CD4-positive, alpha-beta T cell (primary cell): ENCODE measurements around the gene MAPT. TPM values are rescaled to one million over a fixed set of nuclear protein-coding genes. Genes with fewer than 3 reads are reported as not detected.

Experiments
- ATAC-seq: fragments of 200-7000 bp; cut with Tn5 transposase; one replicate; pipeline ENCODE4 v1.10.0; 2022; ENCODE audit warnings: mild to moderate bottlenecking; ENCODE audit not compliant: poor library complexity
- CTCF ChIA-PET: fragments of 350-600 bp; sonication (Branson Sonifier 250); formaldehyde crosslinking; loops from one replicate; lab custom pipeline; 2021; ENCODE audit warnings: antibody characterized with exemption, inconsistent platforms; lab: Charles Lee
- POLR2A ChIA-PET: fragments of 350-600 bp; sonication (Branson Sonifier 250); formaldehyde crosslinking; loops from one replicate; lab custom pipeline; 2021; ENCODE audit warnings: antibody characterized with exemption, inconsistent platforms; lab: Charles Lee
- DNase-seq, 14 experiments: peaks; one replicate each; pipeline ENCODE4 v3.0.0-alpha.2; 2013 to 2020; ENCODE audit warnings: mixed read lengths in 2 of 14
- H3K27ac ChIP-seq, 2 donors: one replicate each; pipeline versions ENCODE4 v1.5.1 to v1.7.0; 2013; ENCODE audit warnings: low read length in 2 of 2, low read depth in 1 of 2, mild to moderate bottlenecking in 1 of 2
- H3K27me3 ChIP-seq, 2 experiments: 1 replicate in 1 of 2; 2 replicates in 1 of 2; pipeline versions ENCODE4 v1.6.1 to v1.7.0; 2013; ENCODE audit warnings: low read length in 2 of 2, control low read depth in 1 of 2, mild to moderate bottlenecking in 1 of 2, moderate library complexity in 1 of 2; ENCODE audit not compliant: insufficient read depth in 2 of 2, control insufficient read depth in 1 of 2
- H3K36me3 ChIP-seq: one replicate; pipeline ENCODE4 v1.6.1; 2013; ENCODE audit warnings: low read length, control low read depth; ENCODE audit not compliant: insufficient read depth
- H3K4me1 ChIP-seq: one replicate; pipeline ENCODE4 v1.6.1; 2013; ENCODE audit warnings: low read length, control low read depth; ENCODE audit not compliant: insufficient read depth
- H3K4me3 ChIP-seq: one replicate; pipeline ENCODE4 v1.5.1; 2013; ENCODE audit warnings: mild to moderate bottlenecking, low read length, moderate library complexity
- H3K9me3 ChIP-seq, 2 experiments: 1 replicate in 1 of 2; 2 replicates in 1 of 2; pipeline versions ENCODE4 v1.6.1 to v1.7.0; 2013; ENCODE audit warnings: low read length in 2 of 2, mild to moderate bottlenecking in 2 of 2, control low read depth in 1 of 2, moderate library complexity in 1 of 2; ENCODE audit not compliant: control insufficient read depth in 1 of 2, insufficient read depth in 1 of 2
- H3K27ac Mint-ChIP-seq: one replicate; pipeline ENCODE4 v1.8.0; 2020; ENCODE audit warnings: mixed read lengths
- H3K27me3 Mint-ChIP-seq: one replicate; pipeline ENCODE4 v1.8.0; 2021; ENCODE audit warnings: mixed read lengths
- H3K36me3 Mint-ChIP-seq: one replicate; pipeline ENCODE4 v1.8.0; 2021; ENCODE audit warnings: low read depth, mixed read lengths
- H3K4me1 Mint-ChIP-seq: one replicate; pipeline ENCODE4 v1.8.0; 2021; ENCODE audit warnings: low read depth, mixed read lengths
- H3K4me3 Mint-ChIP-seq: one replicate; pipeline ENCODE4 v1.8.0; 2020; ENCODE audit warnings: mild to moderate bottlenecking, mixed read lengths
- H3K9me3 Mint-ChIP-seq: one replicate; pipeline ENCODE4 v1.8.0; 2020; ENCODE audit warnings: mixed read lengths
- intact Hi-C, 2 experiments: fragments of 100-400 bp; cut with DNase I in 1 of 2; cut with micrococcal nuclease in 1 of 2; formaldehyde crosslinking; loops; one replicate each; pipeline versions ENCODE4 v1.15.1 to v1.9.0; 2023 to 2025; cut with DNase I, micrococcal nuclease
- total RNA-seq, 174 experiments: library from RNA in 2 of 174; stranded (reverse) in 2 of 174; gene quantifications; one replicate each; pipeline ENCODE4 v1.2.3 and lab custom pipeline; 2021 to 2026
- TF ChIP-seq, protein P1 (sequence below): fragments of 200-600 bp; IDR thresholded peaks from one replicate; pipeline ENCODE4 v1.8.0; 2022; ENCODE audit warnings: antibody characterized with exemption, mild to moderate bottlenecking

MAPT gene
- total RNA-seq, 2 experiments from 2014 or later = 0.41 to 0.53 TPM

DNA sequence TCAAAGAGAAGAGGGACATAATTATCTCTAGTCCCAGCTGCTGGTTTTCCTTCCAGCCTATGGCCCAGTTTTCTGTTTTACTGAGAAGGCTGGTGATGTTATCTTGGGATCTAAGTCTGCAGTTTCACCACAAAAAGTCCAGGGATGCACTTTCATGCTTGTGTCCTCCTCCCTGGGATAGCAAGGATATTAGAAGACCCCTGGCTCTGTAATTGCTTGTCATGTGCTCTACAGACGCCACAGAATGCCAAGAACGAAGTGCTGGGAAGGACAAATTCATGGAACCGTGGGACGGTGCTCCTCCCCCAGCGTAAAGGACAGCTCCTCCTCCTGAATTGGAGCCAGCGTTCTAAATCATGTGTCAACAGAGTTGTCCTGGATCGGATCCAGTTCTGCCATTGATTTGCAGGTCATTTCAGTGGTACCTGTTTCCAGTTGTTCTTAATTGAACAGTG, 8.6 kb downstream of the MAPT start:
- Mint-ChIP-seq H3K27ac (no peak overlapping the region), H3K36me3 (no peaks in the 10 kb centered on the region), H3K4me3 (no peak overlapping the region), H3K9me3 (no peaks in the 10 kb centered on the region), H3K27me3 (peaks cover 77% of the 10 kb centered on the region), H3K4me1 (peaks cover 20% of the 10 kb centered on the region)
- CTCF ChIA-PET = no interaction called here
- intact Hi-C loops = no loop called here
- POLR2A ChIA-PET = no interaction called here
- no peak for DNase-seq
- H3K27me3 ChIP-seq = peaks cover 35 to 52% of the 10 kb centered on the region in 2 experiments
- no peak overlapping the region for H3K4me3 ChIP-seq
- ATAC-seq = no peak
- peaks cover 0 to 2% of the 10 kb centered on the region in 2 experiments for H3K9me3 ChIP-seq
- TF ChIP-seq, protein P1, sequence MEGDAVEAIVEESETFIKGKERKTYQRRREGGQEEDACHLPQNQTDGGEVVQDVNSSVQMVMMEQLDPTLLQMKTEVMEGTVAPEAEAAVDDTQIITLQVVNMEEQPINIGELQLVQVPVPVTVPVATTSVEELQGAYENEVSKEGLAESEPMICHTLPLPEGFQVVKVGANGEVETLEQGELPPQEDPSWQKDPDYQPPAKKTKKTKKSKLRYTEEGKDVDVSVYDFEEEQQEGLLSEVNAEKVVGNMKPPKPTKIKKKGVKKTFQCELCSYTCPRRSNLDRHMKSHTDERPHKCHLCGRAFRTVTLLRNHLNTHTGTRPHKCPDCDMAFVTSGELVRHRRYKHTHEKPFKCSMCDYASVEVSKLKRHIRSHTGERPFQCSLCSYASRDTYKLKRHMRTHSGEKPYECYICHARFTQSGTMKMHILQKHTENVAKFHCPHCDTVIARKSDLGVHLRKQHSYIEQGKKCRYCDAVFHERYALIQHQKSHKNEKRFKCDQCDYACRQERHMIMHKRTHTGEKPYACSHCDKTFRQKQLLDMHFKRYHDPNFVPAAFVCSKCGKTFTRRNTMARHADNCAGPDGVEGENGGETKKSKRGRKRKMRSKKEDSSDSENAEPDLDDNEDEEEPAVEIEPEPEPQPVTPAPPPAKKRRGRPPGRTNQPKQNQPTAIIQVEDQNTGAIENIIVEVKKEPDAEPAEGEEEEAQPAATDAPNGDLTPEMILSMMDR = no peak
- H3K27ac ChIP-seq = no peak overlapping the region
- no peaks in the 10 kb centered on the region for H3K36me3 ChIP-seq
- peaks cover 8% of the 10 kb centered on the region for H3K4me1 ChIP-seq

DNA sequence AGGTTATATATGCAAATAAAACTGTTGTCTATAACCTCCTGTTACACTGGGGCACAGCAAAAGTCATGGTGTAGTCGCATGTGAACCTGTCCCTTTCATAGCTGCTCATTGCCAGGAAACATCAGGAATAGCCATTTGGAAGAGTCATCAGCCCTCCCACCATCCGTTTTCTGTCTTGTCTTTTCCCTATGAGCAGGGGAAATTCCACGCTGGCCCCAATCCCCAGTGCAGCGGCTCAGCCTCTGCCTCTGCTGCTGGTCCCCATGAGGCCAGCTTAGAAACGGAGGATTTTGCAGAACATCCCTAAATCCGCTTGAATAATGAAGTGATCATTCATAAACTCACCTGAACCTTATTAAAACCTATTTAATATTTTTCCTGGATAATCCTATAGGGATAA, 10.5 kb downstream of the MAPT start:
- ATAC-seq (no peak), DNase-seq (no peak)
- Histone ChIP-seq H3K27ac (no peak overlapping the region), H3K36me3 (no peaks in the 10 kb centered on the region), H3K4me1 (peaks cover 6% of the 10 kb centered on the region), H3K4me3 (no peak overlapping the region), H3K27me3 (peaks cover 17 to 33% of the 10 kb centered on the region in 2 experiments), H3K9me3 (no peaks in the 10 kb centered on the region)
- no peak overlapping the region for H3K4me3 Mint-ChIP-seq
- ChIA-PET CTCF (no interaction called here), POLR2A (no interaction called here)
- no peak overlapping the region for H3K27ac Mint-ChIP-seq
- H3K27me3 Mint-ChIP-seq = peaks cover 60% of the 10 kb centered on the region
- peaks cover 14% of the 10 kb centered on the region for H3K4me1 Mint-ChIP-seq
- H3K36me3 Mint-ChIP-seq = no peaks in the 10 kb centered on the region
- no peaks in the 10 kb centered on the region for H3K9me3 Mint-ChIP-seq
- TF ChIP-seq, protein P1 = no peak
- intact Hi-C loops = no loop called here

DNA sequence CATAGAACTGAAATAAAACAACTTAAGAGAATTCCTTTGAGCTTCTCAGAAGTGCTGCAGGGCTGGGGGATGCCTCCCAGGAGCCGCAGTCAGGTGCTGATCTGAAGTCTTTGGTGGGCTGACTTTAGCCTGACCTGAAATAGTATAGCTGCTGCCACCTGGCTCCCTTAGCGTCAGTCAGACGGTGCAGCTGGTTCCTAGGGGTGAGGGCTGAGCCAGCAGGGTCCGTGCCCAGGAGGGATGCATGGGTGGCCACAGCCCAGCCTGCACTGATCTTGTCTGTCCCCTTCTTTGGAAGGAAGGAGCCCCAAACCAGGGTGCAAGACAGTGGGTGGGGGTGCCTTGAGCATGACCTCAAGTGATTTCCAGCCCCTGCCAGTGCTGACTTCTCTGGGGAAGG, 11.5 kb downstream of the MAPT start:
- no peaks in the 10 kb centered on the region for H3K9me3 Mint-ChIP-seq
- Histone ChIP-seq H3K9me3 (no peaks in the 10 kb centered on the region), H3K4me1 (peaks cover 6% of the 10 kb centered on the region), H3K27me3 (peaks cover 11 to 23% of the 10 kb centered on the region in 2 experiments), H3K4me3 (no peak overlapping the region), H3K27ac (no peak overlapping the region), H3K36me3 (no peaks in the 10 kb centered on the region)
- H3K4me1 Mint-ChIP-seq = peaks cover 14% of the 10 kb centered on the region
- no peak overlapping the region for H3K4me3 Mint-ChIP-seq
- H3K36me3 Mint-ChIP-seq = no peaks in the 10 kb centered on the region
- H3K27ac Mint-ChIP-seq = no peak overlapping the region
- H3K27me3 Mint-ChIP-seq = peaks cover 51% of the 10 kb centered on the region
- ATAC-seq (no peak), DNase-seq (no peak)
- TF ChIP-seq, protein P1 = no peak
- ChIA-PET POLR2A (no interaction called here), CTCF (no interaction called here)
- intact Hi-C loops = no loop called here
